ENCODE results near the gene CDC40. TPM values are rescaled to one million over a fixed set of nuclear protein-coding genes. Genes with fewer than 3 reads are reported as not detected.

The CDC40 gene
- total RNA-seq, 1 experiment from 2014 or later: 25.7 TPM

DNA sequence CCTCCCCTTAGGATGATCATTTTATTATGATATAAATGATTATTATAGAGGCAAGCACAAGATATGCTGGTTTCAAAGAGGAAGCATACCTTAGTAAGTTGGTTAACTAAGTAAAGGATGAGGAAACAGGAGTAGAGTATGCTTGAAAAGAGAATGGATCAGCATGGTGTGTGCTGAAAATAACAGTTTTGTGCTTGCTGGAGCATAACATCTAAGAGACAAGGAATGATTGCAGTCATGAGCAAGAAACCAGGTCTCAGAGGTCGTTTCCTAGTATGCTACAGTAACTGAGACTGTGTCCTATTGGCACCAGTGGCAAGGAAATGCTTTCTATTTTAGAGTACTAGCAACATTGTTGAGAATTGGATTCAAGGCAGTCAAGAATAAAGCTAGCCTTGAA, 34.1 kb downstream of the CDC40 start:
- Mint-ChIP-seq H3K27ac (no peak overlapping the region), H3K36me3 (peaks cover 45% of the 10 kb centered on the region), H3K27me3 (ENCODE audit: low read depth) (no peaks in the 10 kb centered on the region), H3K9me3 (no peaks in the 10 kb centered on the region), H3K4me1 (no peaks in the 10 kb centered on the region), H3K4me3 (no peak overlapping the region)
- TF ChIP-seq PRRX2 (CRISPR knock-in tag; IDR thresholded peaks at IDR 0.05): no peak
- ATAC-seq (no peak), DNase-seq (ENCODE audit: low spot score) (no peak)
- ChIA-PET CTCF (no interaction called here), POLR2A (no interaction called here)

DNA sequence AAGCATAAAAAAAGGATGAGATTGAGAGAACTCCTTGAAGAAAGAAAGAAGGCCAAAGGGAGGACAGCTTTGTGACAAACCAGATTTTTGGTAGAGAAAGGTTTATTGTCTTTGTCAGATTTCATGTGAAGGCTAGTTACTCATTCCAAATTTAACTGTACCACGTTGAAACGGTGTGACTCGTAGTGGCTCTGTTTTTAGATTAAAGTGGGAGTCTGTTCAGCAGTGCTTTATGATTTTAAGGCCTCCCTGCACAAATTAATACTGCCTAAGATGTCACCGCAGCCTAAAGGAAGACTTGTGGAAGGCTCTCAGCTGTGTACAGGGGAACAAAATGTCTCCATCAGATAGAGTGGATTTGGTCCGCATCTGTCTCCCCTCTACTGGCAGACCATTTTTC, 35.9 kb downstream of the CDC40 start:
- Mint-ChIP-seq H3K4me3 (no peak overlapping the region), H3K27me3 (ENCODE audit: low read depth) (no peaks in the 10 kb centered on the region), H3K36me3 (peaks cover 57% of the 10 kb centered on the region), H3K27ac (no peak overlapping the region), H3K4me1 (no peaks in the 10 kb centered on the region), H3K9me3 (peaks cover 8% of the 10 kb centered on the region; the same call in 1 of the 2 replicates)
- CTCF ChIA-PET: interaction anchor here (1.1 kb wide), 1 partner anchor 126 kb away, joined by 5 read pairs; no protein-coding TSS in a partner anchor
- ATAC-seq (no peak), DNase-seq (ENCODE audit: low spot score) (no peak)
- TF ChIP-seq IRF2 (CRISPR knock-in tag; IDR thresholded peaks at IDR 0.05; ENCODE audit: borderline replicate concordance, low read depth) (no peak), NR3C1 (CRISPR knock-in tag; conservative IDR thresholded peaks at IDR 0.05; ENCODE audit: low read depth) (no peak), ZBTB21 (CRISPR knock-in tag; IDR thresholded peaks at IDR 0.05; ENCODE audit: borderline replicate concordance) (no peak), ZNF121 (CRISPR knock-in tag; IDR thresholded peaks at IDR 0.05) (no peak), ZNF219 (CRISPR knock-in tag; IDR thresholded peaks at IDR 0.05; ENCODE audit: borderline replicate concordance) (no peak), MXD4 (CRISPR knock-in tag; IDR thresholded peaks at IDR 0.05; ENCODE audit: borderline replicate concordance) (no peak), GTF2I (CRISPR knock-in tag; conservative IDR thresholded peaks at IDR 0.05) (no peak), ZNF671 (CRISPR knock-in tag; IDR thresholded peaks at IDR 0.05) (no peak), ZNF396 (CRISPR knock-in tag; IDR thresholded peaks at IDR 0.05; ENCODE audit: borderline replicate concordance) (no peak)
- TF ChIP-seq, protein P1, sequence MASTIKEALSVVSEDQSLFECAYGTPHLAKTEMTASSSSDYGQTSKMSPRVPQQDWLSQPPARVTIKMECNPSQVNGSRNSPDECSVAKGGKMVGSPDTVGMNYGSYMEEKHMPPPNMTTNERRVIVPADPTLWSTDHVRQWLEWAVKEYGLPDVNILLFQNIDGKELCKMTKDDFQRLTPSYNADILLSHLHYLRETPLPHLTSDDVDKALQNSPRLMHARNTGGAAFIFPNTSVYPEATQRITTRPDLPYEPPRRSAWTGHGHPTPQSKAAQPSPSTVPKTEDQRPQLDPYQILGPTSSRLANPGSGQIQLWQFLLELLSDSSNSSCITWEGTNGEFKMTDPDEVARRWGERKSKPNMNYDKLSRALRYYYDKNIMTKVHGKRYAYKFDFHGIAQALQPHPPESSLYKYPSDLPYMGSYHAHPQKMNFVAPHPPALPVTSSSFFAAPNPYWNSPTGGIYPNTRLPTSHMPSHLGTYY (CRISPR knock-in tag; IDR thresholded peaks at IDR 0.05): no peak
- TF ChIP-seq, protein P2, sequence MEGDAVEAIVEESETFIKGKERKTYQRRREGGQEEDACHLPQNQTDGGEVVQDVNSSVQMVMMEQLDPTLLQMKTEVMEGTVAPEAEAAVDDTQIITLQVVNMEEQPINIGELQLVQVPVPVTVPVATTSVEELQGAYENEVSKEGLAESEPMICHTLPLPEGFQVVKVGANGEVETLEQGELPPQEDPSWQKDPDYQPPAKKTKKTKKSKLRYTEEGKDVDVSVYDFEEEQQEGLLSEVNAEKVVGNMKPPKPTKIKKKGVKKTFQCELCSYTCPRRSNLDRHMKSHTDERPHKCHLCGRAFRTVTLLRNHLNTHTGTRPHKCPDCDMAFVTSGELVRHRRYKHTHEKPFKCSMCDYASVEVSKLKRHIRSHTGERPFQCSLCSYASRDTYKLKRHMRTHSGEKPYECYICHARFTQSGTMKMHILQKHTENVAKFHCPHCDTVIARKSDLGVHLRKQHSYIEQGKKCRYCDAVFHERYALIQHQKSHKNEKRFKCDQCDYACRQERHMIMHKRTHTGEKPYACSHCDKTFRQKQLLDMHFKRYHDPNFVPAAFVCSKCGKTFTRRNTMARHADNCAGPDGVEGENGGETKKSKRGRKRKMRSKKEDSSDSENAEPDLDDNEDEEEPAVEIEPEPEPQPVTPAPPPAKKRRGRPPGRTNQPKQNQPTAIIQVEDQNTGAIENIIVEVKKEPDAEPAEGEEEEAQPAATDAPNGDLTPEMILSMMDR (IDR thresholded peaks at IDR 0.05): no peak
- TF ChIP-seq, protein P3, sequence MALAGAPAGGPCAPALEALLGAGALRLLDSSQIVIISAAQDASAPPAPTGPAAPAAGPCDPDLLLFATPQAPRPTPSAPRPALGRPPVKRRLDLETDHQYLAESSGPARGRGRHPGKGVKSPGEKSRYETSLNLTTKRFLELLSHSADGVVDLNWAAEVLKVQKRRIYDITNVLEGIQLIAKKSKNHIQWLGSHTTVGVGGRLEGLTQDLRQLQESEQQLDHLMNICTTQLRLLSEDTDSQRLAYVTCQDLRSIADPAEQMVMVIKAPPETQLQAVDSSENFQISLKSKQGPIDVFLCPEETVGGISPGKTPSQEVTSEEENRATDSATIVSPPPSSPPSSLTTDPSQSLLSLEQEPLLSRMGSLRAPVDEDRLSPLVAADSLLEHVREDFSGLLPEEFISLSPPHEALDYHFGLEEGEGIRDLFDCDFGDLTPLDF (CRISPR knock-in tag; IDR thresholded peaks at IDR 0.05): no peak
- TF ChIP-seq, protein P4, sequence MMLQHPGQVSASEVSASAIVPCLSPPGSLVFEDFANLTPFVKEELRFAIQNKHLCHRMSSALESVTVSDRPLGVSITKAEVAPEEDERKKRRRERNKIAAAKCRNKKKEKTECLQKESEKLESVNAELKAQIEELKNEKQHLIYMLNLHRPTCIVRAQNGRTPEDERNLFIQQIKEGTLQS (CRISPR knock-in tag; conservative IDR thresholded peaks at IDR 0.05): no peak
- TF ChIP-seq, protein P5, sequence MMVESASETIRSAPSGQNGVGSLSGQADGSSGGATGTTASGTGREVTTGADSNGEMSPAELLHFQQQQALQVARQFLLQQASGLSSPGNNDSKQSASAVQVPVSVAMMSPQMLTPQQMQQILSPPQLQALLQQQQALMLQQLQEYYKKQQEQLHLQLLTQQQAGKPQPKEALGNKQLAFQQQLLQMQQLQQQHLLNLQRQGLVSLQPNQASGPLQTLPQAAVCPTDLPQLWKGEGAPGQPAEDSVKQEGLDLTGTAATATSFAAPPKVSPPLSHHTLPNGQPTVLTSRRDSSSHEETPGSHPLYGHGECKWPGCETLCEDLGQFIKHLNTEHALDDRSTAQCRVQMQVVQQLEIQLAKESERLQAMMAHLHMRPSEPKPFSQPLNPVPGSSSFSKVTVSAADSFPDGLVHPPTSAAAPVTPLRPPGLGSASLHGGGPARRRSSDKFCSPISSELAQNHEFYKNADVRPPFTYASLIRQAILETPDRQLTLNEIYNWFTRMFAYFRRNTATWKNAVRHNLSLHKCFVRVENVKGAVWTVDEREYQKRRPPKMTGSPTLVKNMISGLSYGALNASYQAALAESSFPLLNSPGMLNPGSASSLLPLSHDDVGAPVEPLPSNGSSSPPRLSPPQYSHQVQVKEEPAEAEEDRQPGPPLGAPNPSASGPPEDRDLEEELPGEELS (CRISPR knock-in tag; IDR thresholded peaks at IDR 0.05): no peak
- TF ChIP-seq, protein P6, sequence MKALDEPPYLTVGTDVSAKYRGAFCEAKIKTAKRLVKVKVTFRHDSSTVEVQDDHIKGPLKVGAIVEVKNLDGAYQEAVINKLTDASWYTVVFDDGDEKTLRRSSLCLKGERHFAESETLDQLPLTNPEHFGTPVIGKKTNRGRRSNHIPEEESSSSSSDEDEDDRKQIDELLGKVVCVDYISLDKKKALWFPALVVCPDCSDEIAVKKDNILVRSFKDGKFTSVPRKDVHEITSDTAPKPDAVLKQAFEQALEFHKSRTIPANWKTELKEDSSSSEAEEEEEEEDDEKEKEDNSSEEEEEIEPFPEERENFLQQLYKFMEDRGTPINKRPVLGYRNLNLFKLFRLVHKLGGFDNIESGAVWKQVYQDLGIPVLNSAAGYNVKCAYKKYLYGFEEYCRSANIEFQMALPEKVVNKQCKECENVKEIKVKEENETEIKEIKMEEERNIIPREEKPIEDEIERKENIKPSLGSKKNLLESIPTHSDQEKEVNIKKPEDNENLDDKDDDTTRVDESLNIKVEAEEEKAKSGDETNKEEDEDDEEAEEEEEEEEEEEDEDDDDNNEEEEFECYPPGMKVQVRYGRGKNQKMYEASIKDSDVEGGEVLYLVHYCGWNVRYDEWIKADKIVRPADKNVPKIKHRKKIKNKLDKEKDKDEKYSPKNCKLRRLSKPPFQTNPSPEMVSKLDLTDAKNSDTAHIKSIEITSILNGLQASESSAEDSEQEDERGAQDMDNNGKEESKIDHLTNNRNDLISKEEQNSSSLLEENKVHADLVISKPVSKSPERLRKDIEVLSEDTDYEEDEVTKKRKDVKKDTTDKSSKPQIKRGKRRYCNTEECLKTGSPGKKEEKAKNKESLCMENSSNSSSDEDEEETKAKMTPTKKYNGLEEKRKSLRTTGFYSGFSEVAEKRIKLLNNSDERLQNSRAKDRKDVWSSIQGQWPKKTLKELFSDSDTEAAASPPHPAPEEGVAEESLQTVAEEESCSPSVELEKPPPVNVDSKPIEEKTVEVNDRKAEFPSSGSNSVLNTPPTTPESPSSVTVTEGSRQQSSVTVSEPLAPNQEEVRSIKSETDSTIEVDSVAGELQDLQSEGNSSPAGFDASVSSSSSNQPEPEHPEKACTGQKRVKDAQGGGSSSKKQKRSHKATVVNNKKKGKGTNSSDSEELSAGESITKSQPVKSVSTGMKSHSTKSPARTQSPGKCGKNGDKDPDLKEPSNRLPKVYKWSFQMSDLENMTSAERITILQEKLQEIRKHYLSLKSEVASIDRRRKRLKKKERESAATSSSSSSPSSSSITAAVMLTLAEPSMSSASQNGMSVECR (CRISPR knock-in tag; IDR thresholded peaks at IDR 0.05; ENCODE audit: borderline replicate concordance): no peak
- TF ChIP-seq, protein P7, sequence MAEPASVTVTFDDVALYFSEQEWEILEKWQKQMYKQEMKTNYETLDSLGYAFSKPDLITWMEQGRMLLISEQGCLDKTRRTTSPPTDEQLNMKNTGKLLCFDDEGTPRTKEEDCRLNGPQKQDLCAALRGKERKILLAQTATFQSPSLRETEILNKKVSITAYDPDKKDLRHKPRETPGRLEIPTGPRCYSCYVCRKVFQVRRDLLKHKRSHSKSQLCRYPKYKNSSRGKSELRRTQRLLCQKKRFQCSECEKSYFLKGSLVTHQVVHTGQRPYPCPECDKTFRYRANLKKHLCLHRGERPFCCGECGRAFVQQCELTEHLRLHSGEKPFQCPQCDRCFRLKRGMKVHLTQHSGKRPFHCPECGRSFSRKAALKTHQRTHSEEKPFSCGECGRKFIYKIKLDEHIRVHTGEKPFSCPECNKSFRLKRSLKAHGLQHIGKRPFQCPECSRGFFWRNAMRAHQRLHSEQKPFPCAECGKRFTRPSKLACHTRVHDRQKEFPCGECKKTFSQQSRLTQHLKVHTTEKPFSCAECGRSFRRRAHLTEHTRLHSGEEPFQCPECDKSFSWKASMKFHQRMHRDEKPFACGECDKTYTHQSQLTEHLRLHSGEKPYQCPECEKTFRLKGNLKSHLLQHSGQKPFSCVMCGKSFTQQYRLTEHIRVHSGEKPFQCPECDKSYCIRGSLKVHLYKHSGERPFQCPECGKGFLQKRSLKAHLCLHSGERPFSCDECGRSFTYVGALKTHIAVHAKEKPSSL (CRISPR knock-in tag; conservative IDR thresholded peaks at IDR 0.05): no peak
- POLR2A ChIA-PET: no interaction called here
